22Rv1 (cell line): ENCODE results near the gene CHM.

Source experiments
- CTCF ChIP-seq: fragments of 450-650 bp; IDR thresholded peaks from 2 replicates; pipeline ENCODE4 v1.5.1; 2017; ENCODE audit warnings: mild to moderate bottlenecking
- ZFX ChIP-seq: fragments of 450-650 bp; IDR thresholded peaks from 2 replicates; pipeline ENCODE4 v1.6.1; 2017; ENCODE audit warnings: antibody characterized with exemption, borderline replicate concordance

GRCh38 chrX:85927740-85928139, 119.6 kb downstream of the CHM start:
- TF ChIP-seq CTCF, result no peak
- no peak for TF ChIP-seq ZFX
